ENCODE measurements around the gene FZD10.

The FZD10 gene

DNA sequence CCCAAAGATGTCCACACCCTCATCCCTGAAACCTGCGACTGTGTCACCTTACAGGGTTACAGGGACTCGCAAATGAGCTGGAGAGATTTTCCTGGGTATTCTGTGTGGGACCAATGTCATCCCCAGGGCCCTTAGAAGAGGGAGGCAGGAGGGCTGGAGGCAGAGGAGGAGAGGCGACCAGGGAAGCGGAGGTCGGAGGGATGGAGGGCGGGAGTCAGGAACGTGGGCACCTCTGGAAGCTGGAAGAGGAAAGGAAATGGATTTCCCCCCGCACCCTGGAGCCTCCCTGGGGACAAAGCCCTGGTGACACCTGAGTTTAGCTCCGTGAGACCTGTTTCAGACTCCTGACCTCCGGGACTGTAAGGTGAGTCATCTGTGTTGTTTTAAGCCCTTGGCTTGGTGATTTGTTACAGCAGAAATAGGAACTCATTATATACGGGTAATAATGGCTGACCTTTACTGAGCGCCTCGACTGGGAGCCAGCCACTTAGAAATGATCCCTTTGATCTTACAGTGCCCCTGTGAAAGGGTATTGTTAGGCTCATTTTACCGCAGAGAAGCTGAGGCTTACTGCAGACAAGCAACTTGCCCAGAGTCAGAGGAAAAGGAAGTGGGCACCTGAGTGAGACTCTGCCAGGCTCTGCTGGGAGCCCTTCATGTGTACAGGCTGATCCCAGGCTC is 29.3 kb upstream of the FZD10 start:
- no peak for DNase-seq (ENCODE audit: low spot score)

DNA sequence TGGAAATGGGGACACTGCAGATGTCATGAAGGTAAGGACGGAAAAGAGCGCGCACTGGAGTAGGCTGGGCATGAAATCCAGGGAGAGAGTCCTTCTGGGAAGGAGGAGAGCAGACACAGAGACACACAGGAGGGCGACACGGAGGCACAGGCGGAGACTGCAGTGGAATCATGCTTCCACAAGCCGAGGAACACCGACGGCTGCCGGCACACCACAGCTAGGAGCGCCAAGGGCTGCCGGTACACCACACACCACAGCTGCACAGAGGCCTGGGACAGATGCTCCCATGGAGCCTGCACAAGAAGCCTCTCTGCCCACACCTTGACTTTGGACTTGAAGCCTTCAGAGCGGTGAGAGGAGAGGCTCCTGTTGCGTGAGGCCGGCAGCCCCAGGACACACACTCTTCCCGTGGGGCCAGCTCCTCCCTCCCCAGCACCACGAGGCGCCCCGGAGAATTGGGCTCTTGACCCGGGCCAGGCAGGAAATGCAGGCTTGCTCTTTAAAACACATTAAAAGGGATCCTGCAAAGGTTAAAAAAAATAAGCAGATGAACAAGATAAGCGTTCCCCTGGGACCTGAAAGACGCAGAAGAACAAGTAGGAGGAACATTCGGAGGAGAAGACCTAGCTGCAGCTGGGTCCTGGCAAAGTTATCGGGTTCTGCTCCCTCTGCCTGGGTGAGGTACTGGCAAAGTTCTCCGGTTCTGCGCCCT is 28.3 kb upstream of the FZD10 start:
- no peak for DNase-seq (ENCODE audit: low spot score)

DNA sequence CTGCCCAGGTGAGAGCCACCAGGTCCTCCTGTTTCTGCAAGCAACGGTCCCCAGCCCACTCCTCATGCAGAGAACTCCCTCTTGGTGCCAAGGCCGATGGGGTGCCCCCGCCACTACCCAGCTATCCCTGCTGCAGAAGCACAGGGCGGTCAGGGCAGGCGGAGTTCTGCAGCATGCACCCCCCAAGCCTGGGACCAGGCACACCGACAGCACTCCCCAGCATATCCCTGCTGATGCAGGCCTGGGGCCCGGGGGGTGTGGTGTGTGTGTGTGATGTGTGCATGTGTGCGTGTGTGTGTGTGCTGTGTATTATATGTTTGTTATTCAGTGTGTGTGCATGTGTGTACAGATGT is 27.7 kb upstream of the FZD10 start:
- no peak for DNase-seq (ENCODE audit: low spot score)

DNA sequence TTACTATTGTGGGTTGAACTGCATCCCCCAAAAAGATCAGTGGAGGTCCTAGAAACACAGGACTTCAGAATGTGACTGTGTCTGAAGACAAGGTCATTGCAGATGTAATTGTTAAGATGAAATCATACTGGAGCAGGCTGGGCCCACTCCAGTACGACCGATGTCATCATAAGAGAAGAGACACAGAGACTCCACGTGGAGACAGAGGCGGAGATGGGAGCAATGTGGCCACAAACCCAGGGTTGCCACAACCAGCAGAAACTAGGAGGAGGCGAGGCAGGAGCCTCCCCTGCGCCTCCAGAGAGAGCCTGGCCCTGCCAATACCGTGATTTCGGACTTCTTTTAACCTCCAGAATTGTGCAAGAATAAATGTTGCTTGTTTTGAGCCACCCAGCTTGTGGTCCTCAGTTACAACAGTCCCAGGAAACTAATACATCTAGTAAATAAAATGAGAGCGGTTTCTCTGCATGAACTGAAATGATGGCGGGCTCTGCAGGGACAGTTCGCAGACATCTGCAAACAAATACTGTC is 25.7 kb upstream of the FZD10 start:
- DNase-seq (ENCODE audit: low spot score): no peak

DNA sequence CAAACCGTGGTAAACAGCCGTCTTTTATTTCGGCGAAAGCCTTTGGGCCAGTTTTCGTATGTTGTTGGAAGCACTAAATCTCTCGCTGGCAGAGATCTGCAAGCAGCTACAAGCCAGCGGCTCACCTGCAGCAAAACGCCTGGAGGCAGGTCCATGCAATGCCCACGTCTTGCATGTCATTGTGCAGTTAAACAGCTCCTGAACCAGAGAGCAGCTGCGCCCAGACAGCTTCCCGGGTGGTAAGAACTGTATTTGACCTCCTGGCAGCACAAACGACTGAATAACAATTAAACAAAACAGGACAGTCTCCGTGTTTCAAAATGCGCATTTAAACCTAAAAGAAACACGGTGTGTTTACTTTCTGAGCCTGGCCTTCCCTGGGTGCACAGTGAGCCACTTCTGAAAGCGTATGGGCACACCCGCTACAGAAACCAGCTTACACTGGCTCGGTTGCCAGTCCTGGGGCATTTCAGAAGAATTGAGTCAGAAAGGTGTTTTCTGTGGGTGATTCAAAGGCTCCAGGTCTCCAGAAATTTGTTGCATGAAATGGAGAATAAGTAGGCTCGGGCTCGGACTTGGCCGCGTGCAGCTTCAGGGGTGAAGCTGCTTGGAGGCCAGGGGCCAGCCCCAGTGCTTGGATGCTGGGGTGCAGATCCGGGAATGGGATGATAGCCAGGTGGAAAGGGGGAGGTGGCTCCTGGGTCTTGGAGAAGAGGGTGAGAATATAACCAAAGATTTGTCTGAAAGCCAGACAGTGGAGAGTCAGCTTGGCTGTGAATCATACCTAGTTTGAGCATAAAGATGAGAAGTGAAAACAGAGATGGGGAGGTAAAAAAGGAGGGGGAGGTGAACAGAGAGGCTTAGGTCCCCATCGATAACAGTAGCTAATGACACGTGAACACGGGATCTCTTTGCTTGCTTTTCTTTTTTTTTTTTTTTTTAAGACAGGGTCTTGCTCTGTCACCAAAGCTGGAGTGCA is 24.9 kb upstream of the FZD10 start:
- DNase-seq (ENCODE audit: low spot score): no peak

DNA sequence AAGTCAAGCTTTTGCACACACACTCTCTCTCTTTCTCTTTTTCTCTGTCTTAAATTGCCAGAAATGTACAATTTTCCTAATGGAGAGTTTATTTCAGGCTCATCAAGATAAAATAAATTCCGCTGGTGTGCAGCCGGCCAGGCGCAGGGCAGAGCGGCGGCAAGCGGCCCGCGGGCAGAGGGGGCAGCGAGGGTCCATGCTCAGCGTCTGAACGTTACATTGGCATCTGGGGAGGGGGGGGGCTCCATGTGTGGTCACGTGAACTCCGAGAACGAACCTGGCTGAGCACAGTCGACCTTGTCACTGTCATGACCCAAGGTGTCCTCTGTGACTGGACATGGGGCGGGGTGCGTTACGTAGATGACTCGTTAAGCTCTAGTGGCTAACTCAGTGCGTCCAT is 23.8 kb upstream of the FZD10 start:
- DNase-seq (ENCODE audit: low spot score): no peak

DNA sequence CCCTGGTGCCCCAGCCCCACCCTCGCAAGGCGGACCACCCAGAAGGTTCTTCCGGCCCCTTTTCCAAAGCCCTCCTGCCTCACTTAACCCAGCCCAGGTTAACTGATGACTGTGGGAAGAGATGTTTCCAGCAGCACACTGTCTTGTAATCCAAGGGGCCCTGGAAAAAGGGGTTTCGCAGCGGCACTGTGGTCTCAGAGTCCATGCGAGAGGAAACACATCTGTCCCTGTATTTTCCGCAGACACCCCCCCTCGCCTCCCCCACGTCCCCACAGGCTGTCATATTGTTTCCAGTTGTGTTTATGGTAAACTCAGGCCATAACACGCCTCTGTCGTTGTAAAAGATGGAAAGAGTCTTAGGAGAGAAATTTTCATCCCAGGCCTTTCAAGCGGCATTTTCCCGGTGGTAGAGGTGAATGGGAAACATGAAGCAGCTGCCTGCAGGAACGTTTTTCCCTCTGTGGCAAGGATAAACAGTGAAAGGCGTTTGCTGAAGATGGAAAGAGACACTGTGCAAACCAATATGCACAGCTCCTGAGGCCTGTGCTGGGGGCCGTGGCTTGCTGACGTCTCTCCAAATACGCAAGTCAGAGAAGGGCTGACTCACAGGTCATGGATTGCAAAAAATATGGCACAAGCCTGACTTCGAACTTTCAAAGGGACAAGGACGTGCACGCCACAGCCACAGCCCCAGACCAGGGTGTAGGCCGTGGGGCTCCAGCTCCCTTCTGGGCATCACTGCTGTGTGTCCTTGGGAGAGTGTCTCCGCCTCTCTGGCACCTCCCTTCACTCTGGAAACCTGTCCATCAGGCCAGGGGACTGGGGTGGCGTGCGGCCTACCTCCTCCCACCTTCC is 22.5 kb upstream of the FZD10 start:
- no peak for DNase-seq (ENCODE audit: low spot score)

DNA sequence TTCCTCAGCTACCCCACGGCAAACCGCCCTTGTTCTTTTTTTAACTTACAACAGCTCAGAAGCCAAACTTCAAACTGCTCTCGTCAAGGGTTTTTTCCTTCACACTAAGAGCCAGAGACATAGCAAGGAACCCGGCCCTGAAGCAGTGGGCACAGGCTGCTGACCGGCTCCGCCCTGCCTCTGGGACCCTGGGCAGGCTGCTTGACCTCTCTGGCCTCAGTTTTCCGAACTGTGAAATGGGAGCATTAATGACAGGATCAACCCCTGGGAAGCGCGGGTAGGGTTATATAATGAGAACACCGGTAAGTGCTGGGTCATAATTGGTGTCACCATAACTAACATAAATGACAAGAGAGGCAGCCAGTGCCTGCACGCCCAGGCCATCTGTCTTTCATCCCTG is 21.2 kb upstream of the FZD10 start:
- no peak for DNase-seq (ENCODE audit: low spot score)

DNA sequence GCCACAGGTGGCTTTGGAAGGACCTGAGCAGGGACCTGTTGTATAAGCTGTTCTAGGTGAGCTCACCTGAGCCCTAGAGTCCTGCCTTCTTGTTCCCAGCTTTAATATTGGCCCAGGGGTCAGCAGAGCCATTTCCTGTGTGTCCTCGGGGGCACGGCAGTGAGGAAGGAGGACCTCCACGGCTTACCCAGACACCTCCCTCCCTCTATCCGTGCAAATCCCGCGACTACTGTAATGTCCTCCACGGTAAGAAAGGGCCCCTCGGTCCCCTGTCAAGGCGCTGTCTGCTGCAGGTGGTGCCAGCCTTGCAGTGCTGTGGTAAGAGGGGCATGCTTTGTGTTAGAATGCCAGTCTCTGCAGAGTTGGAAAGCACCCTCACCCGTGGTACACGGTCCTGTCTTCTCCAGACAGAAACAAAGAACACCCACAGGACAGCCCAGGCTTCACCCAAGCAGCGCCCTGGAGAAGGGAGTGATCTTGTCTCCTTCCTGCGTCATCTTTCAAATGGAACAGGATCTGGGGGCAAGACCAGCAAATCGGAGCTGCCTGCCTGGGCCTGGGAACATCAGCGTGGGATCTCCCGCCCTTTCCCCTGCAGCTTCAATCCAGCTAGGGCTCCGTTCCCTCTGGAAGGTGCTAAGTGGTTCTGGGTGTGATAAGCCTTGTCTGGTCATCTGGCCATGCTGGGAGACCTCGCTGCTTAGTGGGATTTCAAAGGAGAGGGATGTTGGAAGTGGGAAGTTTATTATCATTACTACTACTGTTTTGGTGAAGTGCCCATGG is 20.2 kb upstream of the FZD10 start:
- no peak for DNase-seq (ENCODE audit: low spot score)

DNA sequence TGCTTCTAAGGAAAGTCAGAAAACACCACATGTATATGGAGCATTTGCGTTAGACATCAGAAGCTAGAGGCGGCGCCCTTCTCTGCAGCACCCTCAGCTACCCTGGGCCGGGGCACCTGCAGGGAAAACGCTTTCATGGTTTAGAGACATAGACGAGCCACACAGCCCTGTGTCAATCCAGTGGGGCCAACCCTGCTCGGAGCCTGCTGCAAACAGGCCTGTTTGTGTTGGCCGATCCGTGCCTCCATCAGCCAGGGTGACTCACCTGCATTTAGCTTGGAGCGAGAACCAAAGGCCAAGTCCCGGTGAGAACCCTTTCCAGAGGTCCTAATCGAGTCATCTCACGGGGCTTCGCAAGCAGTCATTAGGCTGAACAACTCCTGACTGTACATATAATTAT is 19.5 kb upstream of the FZD10 start:
- no peak for DNase-seq (ENCODE audit: low spot score)

DNA sequence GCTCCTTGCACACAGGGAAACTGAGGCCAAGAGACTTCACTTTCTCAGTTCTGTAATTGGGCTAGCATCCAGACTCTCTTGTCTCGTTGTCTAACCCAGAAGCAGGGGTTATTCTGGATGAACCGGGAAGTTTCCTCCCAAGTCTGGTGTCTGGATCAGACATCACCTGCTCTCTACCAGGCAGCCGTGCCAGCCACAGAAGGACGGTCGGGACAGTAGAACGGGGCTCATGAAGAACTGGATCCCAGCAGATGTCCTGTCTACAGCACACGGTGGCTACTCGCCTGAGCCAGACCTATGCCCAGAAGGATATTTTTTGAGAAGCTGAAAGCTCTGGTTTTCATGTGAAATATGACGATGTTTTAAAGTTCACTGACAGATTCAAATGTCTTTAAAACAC is 19.1 kb upstream of the FZD10 start:
- DNase-seq (ENCODE audit: low spot score): no peak

DNA sequence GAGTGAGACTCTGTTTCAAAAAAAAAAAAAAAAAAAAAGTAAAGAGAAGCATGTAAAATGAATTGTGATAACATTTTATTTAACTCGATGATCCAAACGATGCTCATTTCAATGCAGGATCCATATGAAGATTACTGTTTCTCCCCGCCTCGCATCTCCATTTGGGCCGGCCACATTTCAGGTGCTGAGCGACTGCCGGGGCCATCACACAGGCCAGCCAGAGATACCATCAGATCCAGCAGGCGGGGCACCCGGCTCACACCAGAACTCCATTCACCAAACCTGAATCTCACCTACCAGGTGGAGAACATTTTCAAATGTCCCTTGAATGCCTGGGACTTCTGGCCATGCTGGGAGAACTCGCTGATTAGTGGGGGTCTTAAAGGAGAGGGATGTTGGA is 18.0 kb upstream of the FZD10 start:
- no peak for DNase-seq (ENCODE audit: low spot score)

DNA sequence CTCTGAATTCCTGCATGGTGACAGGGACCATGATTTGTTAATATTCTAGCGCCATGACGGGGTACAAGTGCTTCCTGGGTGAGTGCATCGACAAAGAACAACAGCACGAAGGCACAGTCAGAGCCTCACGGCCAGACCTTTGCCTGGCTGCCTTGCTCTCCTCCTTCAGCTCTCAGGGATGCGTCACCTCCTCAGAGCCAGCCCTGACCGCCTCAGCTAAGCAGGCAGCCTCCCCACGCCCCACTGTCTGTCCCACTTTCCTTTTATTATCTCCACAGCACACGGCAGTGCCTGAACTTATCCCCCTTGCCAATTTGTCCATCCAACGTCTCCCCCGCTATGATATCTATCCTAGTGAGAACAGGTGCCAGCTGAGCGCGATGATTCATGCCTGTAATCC is 16.5 kb upstream of the FZD10 start:
- DNase-seq (ENCODE audit: low spot score): no peak

DNA sequence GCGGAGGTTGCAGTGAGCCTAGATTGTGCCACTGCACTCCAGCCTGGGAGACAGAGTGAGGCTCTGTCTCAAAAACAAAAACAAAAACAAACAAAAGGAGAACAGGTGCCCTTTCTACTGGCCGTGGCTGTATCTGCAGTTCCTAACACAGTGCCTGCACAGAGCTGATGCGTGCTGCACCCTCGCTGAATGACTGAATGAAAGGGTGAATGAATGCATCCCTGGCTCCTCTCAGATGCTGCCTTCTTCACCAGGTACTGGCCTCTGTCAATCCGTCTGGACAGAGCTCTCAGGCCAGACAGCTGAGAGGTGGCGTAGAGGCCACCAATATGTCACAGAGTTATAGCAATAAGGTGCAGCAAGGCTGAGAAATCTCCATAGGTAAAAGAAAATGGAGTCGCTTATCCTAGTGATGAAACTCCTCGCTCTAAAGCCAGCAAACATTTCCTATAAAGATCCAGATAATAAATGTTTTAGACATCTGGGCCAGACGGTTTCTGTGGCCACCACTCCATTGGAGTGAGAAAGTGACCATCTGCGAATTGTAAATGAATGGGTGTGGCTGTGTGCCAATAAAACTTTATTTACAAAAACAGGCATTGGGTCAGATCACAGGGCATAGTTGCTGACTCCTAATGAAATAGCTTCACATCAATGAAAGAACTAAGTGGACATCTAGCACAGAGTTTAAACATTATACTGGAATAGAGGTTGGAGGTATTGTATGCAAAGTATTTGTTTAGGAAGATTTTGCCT is 15.9 kb upstream of the FZD10 start:
- no peak for DNase-seq (ENCODE audit: low spot score)

DNA sequence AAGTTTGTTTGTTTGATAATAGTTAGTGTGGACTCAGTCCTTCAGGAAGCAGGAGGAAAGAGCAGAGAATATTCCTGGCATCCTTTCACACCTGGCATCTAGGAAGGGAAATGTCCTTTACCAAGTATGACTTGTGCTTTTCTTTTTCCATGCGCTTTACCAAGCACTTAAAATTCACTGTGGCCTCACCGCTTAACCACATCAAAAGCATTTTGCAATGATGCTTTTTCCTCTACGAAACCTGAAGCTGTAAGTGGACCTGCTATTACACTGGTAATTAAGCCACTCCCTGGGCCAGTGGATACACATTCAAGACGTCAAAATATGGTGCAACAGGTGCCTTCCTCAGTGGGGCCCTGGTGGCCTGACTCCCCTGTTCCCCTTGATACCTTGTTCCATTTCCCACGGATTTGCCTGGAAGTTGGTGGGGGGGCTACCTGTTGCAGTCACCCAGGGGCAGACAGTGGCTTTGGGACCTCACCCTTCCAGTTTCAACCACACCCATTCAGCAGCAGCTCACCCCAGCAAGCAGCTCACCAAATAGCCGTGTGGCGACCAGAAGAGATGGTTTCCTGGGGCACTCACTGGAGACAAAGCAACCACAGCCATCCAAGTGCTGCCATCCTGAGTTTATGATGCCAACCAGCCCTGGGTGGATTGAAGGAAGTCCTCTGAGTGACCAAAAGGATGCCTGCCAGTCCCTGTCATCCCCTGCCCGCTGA is 14.2 kb upstream of the FZD10 start:
- DNase-seq (ENCODE audit: low spot score): no peak

DNA sequence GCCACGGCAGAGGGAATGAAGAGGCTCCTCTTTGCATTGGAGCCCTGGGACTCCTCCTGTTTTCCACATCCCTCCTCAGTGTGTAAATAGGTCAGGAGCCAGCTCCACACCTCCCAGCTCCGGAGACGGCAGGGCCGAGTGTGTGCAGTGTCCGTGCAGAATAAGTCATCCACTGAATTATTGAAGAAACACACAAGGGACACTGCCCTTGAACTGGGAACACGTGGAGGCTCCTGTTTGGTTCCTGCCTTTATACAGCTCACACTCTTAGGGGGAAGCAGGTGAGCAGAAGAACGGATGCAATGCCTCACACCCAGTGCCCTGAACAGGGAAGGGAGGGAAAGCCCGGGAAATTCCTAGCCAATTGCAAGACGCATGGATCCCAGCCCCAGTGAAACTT is 10.4 kb upstream of the FZD10 start:
- DNase-seq (ENCODE audit: low spot score): no peak

DNA sequence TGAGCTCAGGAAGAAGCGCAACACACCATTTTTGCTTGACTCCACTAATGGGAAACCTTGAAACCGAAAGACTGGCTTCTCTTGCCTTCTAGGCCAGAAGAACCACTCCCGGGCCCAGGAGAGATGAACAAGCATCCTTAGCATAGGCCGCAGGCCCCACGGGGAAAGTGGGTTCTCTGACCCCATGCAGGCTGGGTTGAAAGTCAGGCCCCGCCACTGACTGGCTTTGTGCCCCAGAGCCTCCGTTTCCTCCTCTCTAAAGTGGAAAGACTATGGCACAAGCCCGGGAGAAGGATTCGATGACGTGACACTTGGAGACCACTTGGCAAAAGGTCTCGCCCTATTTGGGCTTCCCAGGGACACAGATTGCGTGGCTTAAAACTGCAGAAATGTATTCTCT is 9.9 kb upstream of the FZD10 start:
- no peak for DNase-seq (ENCODE audit: low spot score)

DNA sequence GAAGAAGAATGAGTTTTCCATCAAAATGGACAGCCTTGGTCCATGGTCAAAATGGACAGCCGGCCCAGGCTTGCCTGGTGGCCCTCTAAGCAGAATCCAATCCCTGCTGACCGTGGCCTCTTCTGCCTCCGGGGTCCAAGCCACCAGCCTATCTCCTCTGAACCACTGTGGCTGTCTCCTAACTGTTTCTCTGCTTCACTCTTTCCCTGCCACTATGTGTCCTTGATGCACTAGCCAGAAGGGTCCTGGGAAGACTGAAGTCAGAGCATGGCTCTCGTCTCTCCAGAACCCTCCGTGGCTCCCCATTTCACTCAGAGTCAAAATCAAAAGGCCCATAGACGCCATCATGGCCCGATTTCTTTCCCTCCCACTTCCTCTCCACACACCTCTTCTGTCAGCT is 8.5 kb upstream of the FZD10 start:
- DNase-seq (ENCODE audit: low spot score): no peak

DNA sequence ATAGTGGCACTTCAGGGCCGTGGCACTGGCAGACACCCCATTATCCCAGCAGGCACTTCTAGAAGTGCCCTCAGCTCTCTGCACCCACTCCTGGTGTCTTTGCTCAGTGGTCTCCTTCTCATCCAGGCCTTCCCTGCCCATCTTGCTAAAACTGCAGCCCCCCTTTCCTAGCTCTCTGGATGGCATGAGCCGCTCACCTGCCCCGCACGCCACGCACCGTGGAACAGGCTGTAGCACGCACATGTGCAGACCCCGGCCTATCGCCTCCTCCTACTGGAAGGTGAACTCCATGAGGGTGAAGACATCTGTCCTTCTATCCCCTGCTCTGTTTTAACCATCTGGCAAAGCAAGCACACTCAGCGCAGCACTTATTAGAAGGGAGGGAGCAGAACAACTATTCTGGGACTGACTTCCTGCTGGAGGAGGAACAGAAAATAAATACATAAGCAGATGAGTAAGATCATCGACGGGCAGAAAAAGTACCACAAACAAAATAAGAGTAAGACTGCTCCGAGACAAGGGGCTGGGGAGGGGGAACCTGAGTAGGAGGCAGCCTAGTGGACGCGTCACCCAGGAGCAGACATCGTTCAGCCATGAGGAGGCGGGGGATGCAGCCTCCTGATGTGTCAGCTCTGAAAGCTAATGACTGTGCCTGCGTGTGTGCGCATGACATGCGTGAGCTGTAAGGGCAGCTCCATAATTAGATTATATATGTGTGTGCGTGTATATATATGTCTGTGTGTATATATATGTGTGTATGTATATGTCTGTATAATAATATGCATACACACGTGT is 7.8 kb upstream of the FZD10 start:
- no peak for DNase-seq (ENCODE audit: low spot score)
